ENCODE measurements around the gene ELL.

DNA sequence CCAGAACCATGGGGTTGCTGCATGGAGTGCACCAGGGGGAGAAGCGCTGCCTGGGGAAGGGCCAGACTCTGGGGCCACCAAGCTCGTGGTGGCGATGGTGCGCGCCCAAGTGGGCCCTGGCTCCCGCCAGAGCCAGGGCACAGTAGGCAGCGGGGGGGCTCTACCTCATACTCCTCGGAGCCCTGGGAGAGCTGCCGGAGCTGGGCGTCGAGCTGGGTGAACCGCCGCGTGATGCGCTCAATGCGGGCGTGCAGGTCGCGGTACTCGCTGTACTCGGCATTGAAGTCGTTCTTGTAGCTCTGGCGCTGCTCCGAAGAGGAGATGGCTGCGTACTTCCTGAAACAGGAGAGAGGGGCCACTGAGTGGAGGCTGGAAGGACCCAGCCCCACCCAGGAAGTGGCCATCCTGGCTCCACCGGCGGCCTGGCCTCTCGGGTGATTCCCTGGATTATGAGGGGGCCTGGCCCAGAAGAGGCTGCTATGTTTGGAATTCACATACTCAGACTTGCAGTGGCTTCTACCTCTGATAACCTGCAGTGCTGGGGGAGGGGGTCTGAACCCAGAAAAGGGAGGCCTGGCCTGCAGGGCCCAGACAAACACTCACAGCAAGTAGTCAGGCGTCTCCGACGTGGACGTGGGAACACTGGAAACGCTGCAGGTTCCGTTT is 75.6 kb downstream of the ELL start:
- TF ChIP-seq ARNTL (CRISPR knock-in tag; IDR thresholded peaks at IDR 0.05; ENCODE audit: borderline replicate concordance, low read depth) (no peak), TCF4 (CRISPR knock-in tag; IDR thresholded peaks at IDR 0.05; ENCODE audit: borderline replicate concordance) (no peak), ESRRG (CRISPR knock-in tag; IDR thresholded peaks at IDR 0.05) (no peak)

All from SK-N-SH treated with all-trans-retinoic acid at 6 μM for 48 hours (cell line).